ENCODE data around the gene APOA4. TPM values are rescaled to one million over a fixed set of nuclear protein-coding genes. Genes with fewer than 3 reads are reported as not detected.
"Not testable (repeated sequence)": the region's sequence is repeated elsewhere in the genome, so short reads cannot be mapped to it uniquely, and the experiment has no call there.

Gene APOA4
- total RNA-seq, 1 donor from 2014 or later, result not detected

- intact Hi-C loops (cut with micrococcal nuclease), result no loop called here
- Mint-ChIP-seq H3K4me1 (ENCODE audit: low read depth) (peaks cover 5% of the 10 kb centered on the region), H3K9me3 (no peaks in the 10 kb centered on the region), H3K27ac (no peak overlapping the region), H3K27me3 (ENCODE audit: insufficient read depth) (no peaks in the 10 kb centered on the region), H3K36me3 (ENCODE audit: low read depth) (peaks cover 35% of the 10 kb centered on the region), H3K4me3 (no peak overlapping the region)
- no peak for DNase-seq (ENCODE audit: low spot score)
Measured at GRCh38 chr11:116842909-116843308, 19.8 kb upstream of the APOA4 start.

DNA sequence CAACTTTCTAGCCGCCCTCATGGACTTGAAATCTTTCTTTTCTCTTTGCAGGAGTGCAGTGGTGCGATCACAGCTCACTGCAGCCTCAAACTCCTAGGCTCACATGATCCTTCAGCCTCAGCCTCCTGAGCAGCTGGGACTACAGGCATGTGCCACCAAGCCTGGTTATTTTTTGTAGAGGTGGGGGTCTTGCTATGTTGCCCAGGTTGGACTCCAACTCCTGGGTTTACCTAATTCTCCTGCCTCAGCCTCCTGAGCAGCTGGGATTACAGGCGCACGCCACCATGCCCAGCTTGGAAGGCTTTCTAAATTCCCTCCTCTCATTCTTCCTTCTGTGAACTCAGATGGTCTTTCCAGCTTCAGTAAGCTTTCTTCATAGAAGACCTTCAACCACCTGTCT lies 19.0 kb upstream of the APOA4 start:
- H3K27ac Mint-ChIP-seq, result no peak overlapping the region
- H3K4me1 Mint-ChIP-seq (ENCODE audit: low read depth), result peaks cover 5% of the 10 kb centered on the region
- no peak overlapping the region for H3K4me3 Mint-ChIP-seq

DNA sequence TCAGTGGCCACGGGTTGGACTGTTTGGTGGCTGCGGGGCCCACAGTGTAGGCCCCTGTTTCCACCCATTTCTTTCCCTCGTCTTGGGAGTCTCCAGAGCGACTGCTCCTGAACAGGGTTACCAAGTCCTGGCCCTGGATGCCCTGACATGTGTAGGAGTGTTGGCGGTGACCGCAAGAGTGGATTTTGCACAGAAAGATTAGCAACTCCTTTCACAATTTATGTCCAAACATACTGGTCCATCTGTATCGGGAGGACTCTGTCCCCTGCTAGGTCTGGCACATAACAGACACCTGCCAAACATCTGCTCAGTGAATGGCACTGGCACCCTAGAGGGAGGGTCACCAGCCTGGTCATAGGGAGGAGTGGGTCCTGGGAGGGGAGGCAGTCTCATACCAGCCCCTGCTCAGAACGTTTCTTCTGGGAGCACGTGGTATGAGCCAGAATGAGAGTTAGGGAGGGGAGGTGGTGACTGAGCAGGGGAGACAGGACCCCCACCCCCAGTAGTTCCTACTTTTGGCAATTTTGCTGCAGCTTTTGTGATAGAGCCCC lies 17.7 kb upstream of the APOA4 start:
- H3K27ac Mint-ChIP-seq, result no peak overlapping the region
- peaks cover 5% of the 10 kb centered on the region for H3K4me1 Mint-ChIP-seq (ENCODE audit: low read depth)
- peaks cover 23% of the 10 kb centered on the region for H3K36me3 Mint-ChIP-seq (ENCODE audit: low read depth)
- H3K9me3 Mint-ChIP-seq, result no peaks in the 10 kb centered on the region
- DNase-seq (ENCODE audit: low spot score), result no peak
- intact Hi-C loops (cut with micrococcal nuclease), result no loop called here
- no peaks in the 10 kb centered on the region for H3K27me3 Mint-ChIP-seq (ENCODE audit: insufficient read depth)
- no peak overlapping the region for H3K4me3 Mint-ChIP-seq

More for the DNA sequence above, 19.0 kb upstream of the APOA4 start:
- no peak for DNase-seq (ENCODE audit: low spot score)
- intact Hi-C loops (cut with micrococcal nuclease), result no loop called here
- Mint-ChIP-seq H3K36me3 (ENCODE audit: low read depth) (peaks cover 32% of the 10 kb centered on the region), H3K9me3 (no peaks in the 10 kb centered on the region), H3K27me3 (ENCODE audit: insufficient read depth) (no peaks in the 10 kb centered on the region)

DNA sequence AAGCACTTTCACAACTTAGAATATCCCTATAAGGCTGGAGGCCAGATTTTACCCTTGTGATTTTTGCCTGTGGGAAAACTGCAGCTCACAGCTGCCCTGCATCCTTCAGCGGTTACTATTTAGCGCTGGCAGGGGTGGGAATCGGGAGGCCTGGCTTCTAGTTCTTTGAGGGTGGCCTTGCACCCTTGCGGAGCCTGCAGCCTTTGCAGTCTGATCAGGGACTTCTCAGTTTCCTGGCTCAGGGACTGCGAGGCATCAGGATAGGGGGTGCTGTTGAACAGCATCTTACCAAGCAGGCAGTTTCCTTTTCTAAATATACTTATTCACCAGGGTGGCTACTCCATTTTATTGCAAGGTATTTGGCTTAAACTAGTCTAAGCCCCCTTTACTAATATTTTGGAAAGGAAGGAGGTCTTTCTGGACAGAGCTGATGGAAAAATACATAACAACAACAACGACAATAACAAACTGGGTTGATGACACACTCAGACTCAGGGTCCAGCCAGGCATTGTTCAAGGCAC lies 17.2 kb upstream of the APOA4 start:
- Mint-ChIP-seq H3K36me3 (ENCODE audit: low read depth) (peaks cover 18% of the 10 kb centered on the region), H3K4me3 (no peak overlapping the region), H3K4me1 (ENCODE audit: low read depth) (peaks cover 3% of the 10 kb centered on the region), H3K27me3 (ENCODE audit: insufficient read depth) (no peaks in the 10 kb centered on the region), H3K27ac (no peak overlapping the region), H3K9me3 (no peaks in the 10 kb centered on the region)
- no peak for DNase-seq (ENCODE audit: low spot score)
- intact Hi-C loops (cut with micrococcal nuclease), result no loop called here

- no peak overlapping the region for H3K4me3 Mint-ChIP-seq
- no peak overlapping the region for H3K27ac Mint-ChIP-seq
- DNase-seq (ENCODE audit: low spot score), result no peak
- peaks cover 5% of the 10 kb centered on the region for H3K36me3 Mint-ChIP-seq (ENCODE audit: low read depth)
- no peaks in the 10 kb centered on the region for H3K27me3 Mint-ChIP-seq (ENCODE audit: insufficient read depth)
- intact Hi-C loops (cut with micrococcal nuclease), result no loop called here
- H3K4me1 Mint-ChIP-seq (ENCODE audit: low read depth), result peaks cover 5% of the 10 kb centered on the region
- H3K9me3 Mint-ChIP-seq, result no peaks in the 10 kb centered on the region
Measured at GRCh38 chr11:116838321-116839084, 15.4 kb upstream of the APOA4 start.

DNA sequence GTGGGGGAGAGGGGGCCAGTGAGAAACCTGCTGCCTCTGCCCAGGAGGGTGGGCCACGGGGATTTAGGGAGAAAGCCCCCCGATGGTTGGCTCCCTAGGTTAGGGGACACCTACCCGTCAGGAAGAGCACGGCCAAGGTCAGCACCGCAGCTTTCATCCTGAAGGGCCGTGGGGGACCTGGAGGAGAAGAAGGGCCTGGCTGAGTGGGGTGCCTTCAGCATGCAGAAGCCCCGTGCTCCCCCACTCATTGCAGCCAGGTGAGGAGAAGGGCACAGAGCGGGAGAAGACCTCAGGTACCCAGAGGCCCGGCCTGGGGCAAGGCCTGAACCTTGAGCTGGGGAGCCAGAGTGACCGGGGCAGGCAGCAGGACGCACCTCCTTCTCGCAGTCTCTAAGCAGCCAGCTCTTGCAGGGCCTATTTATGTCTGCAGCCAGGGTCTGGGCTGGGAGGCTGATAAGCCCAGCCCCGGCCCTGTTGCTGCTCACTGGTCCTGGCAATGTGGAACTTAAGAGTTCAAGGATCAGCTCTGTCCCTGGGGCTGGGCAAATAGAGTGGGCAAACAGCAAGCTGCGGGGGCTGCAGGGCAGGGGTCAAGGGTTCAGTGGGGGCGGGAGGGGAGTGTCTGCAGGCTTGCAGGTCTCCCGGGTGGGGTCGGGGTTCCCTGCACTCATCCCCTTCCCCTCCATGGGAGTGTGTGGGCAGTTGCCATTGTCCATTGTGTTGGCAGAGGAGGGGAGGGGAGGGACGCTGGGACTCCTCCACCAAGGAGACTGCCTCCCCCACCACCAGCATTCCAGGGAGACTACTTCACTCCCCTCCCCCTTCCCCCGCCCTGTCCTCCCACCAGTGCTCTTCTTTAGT lies 14.4 kb upstream of the APOA4 start, which contains the start of gene APOA1:
APOA1 (minus strand) TSS at position 392 of the 861 bp plus-strand sequence; CDS start at position 157, 235 bp downstream.
- Mint-ChIP-seq H3K27ac (no peak within 1 kb of the TSS), H3K4me1 (ENCODE audit: low read depth) (peaks cover 5% of the 10 kb centered on the region), H3K36me3 (ENCODE audit: low read depth) (no peaks in the 10 kb centered on the region), H3K27me3 (ENCODE audit: insufficient read depth) (no peaks in the 10 kb centered on the region), H3K4me3 (no peak within 1 kb of the TSS), H3K9me3 (no peaks in the 10 kb centered on the region)
- no peak for DNase-seq (ENCODE audit: low spot score)
- intact Hi-C loops (cut with micrococcal nuclease), result no loop called here

DNA sequence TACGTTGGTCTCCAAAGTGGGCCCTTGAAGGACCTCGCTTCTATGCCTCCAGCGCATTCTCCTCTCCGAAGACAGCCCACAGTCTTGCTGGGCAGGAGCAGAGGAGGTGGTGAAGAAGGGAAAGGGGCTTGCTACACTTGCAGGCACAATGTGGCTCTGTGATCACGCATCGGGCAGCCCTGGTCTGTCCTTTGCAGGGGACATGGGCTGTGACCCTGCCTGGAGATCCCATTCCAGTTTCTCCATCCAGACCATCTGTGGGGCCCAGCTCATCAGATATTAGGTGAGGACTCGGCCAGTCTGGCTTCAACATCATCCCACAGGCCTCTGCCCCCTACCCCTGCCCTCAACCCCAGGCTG lies 13.5 kb upstream of the APOA4 start:
- no peak overlapping the region for H3K27ac Mint-ChIP-seq
- DNase-seq (ENCODE audit: low spot score), result no peak
- peaks cover 5% of the 10 kb centered on the region for H3K4me1 Mint-ChIP-seq (ENCODE audit: low read depth)
- intact Hi-C loops (cut with micrococcal nuclease), result loop anchor here (1.0 kb wide), 4 partner anchors 17 to 270 kb away; partner anchors contain the start of gene APOA5
- no peaks in the 10 kb centered on the region for H3K9me3 Mint-ChIP-seq
- H3K36me3 Mint-ChIP-seq (ENCODE audit: low read depth), result no peaks in the 10 kb centered on the region
- H3K27me3 Mint-ChIP-seq (ENCODE audit: insufficient read depth), result peaks cover 4% of the 10 kb centered on the region
- no peak overlapping the region for H3K4me3 Mint-ChIP-seq

DNA sequence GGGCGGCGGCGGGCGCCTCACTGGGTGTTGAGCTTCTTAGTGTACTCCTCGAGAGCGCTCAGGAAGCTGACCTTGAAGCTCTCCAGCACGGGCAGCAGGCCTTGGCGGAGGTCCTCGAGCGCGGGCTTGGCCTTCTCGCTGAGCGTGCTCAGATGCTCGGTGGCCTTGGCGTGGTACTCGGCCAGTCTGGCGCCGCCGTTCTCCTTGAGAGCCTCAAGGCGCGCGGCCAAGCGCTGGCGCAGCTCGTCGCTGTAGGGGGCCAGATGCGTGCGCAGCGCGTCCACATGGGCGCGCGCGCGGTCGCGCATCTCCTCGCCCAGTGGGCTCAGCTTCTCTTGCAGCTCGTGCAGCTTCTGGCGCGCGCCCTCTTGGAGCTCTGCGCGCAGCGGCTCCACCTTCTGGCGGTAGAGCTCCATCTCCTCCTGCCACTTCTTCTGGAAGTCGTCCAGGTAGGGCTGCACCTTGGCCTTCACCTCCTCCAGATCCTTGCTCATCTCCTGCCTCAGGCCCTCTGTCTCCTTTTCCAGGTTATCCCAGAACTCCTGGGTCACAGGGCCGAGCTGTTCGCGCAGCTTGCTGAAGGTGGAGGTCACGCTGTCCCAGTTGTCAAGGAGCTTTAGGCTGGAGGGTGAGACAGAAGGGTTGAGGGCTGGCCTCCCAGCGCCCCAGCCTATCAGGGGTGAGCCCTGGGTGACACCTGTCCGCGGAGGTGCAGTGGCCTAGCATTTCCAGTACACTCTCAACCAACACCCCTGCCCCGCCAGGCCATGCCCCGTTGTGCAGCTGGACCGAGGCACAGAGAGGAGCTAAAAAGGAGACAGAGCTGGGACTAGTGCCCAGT lies 12.9 kb upstream of the APOA4 start:
- peak; percentile 73 for DNase-seq (ENCODE audit: low spot score)
- Mint-ChIP-seq H3K4me3 (peak overlapping the region; percentile 54), H3K27me3 (ENCODE audit: insufficient read depth) (peaks cover 4% of the 10 kb centered on the region), H3K36me3 (ENCODE audit: low read depth) (no peaks in the 10 kb centered on the region), H3K9me3 (no peaks in the 10 kb centered on the region), H3K4me1 (ENCODE audit: low read depth) (peaks cover 5% of the 10 kb centered on the region), H3K27ac (no peak overlapping the region)
- intact Hi-C loops (cut with micrococcal nuclease), result loop anchor here (1.0 kb wide), 4 partner anchors 17 to 270 kb away; partner anchors contain the start of gene APOA5

DNA sequence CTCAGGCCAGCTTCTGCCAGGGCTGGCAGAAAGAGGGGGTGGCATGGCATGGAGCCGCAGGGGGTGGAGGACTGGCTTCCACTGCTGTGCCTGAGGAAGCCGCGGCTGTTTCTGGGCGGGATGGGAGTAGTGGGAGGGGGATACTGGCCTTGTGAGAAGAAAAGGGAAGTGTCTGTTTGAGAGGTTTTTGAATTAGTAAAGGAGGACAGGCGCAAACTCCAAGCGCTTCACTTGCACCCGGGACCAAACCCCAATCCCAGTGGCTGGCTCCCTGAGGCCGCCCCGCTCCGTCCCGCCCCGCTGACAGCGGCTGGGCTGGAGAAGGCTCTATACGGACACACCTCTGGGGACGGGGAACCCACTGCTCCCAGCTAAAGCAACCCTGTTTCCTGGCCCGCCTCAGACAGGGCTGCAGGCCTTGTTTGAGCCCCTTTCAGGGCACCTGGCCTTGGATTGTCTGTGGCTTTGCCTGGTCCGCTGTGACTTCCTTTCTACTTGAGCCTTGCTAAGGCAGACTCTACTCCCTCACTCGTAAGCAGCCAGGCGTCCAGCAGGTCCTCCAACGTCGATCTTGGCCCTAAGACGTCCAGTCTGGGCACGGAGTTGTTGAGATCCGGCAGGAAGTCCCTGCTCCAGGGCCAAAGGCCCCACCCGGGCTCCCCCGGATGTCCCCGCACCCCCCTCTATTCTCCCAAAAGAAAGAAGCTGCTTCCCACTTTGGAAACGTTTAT lies 12.1 kb upstream of the APOA4 start:
- Mint-ChIP-seq H3K36me3 (ENCODE audit: low read depth) (no peaks in the 10 kb centered on the region), H3K27ac (no peak overlapping the region)

DNA sequence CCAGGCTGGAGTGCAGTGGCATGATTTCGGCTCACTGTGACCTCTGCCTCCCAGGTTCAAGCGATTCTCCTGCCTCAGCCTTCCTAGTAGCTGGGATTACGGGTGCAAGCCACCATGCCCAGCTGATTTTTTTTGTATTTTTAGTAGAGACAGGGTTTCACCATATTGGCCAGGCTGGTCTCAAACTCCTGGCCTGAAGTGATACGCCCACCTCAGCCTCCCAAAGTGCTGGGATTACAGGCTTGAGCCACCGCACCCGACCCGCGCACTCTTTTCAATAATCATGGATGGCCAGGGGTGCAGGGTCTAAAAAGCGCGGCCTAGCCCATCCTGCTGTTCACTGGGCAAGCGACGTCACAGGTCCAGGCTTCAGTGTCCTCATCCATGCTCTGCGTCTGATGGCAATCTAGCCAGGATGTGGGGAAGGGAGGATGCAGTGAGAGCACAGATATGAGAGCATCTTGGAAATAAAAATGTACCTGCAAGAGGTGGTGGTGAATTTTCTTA lies 11.5 kb upstream of the APOA4 start:
- H3K27me3 Mint-ChIP-seq (ENCODE audit: insufficient read depth); H3K4me1 Mint-ChIP-seq (ENCODE audit: low read depth); H3K9me3 Mint-ChIP-seq; intact Hi-C loops (cut with micrococcal nuclease); DNase-seq (ENCODE audit: low spot score); H3K36me3 Mint-ChIP-seq (ENCODE audit: low read depth); H3K27ac Mint-ChIP-seq: not testable (repeated sequence)
- peak overlapping the region; percentile 41 for H3K4me3 Mint-ChIP-seq

More for the DNA sequence above, 12.1 kb upstream of the APOA4 start:
- Mint-ChIP-seq H3K4me3 (peak overlapping the region; percentile 41), H3K9me3 (no peaks in the 10 kb centered on the region), H3K4me1 (ENCODE audit: low read depth) (peaks cover 5% of the 10 kb centered on the region), H3K27me3 (ENCODE audit: insufficient read depth) (peaks cover 4% of the 10 kb centered on the region)
- DNase-seq (ENCODE audit: low spot score), result no peak
- intact Hi-C loops (cut with micrococcal nuclease), result no loop called here

DNA sequence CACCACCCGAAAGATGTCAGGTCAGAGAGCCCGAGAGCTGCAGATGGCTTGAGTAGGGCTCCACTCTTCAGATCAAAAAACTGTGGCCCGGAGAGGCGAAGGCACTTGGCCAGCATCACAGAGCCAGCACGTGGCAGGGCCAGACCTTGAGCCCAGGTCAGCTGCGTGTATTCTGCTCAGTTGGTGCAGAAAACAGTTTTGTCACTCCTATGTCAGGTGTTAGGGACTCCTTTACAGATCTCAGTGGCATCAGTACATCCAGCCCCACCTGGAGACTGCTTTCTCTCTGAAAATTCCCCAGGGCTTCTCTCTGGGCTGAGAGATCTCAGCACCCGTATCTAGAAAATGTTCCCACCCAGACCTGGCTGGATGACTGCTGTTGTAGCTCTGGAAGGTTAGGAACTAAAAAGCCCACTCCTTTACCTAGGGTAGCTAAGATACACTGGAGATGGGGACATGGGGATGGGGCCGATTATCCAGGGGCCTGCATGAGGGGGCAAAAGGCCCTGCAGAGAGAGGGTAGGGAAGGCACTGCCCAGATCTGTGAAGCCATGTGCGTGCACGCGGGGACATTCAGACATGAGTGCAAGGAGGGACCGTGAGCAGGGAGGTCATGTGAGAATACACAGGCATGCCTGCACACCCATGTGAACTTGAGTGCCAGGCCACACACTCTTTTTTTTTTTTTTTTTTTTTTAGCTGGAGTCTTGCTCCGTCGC lies 10.9 kb upstream of the APOA4 start:
- intact Hi-C loops (cut with micrococcal nuclease), result no loop called here
- H3K27ac Mint-ChIP-seq, result no peak overlapping the region
- H3K9me3 Mint-ChIP-seq, result no peaks in the 10 kb centered on the region
- no peak for DNase-seq (ENCODE audit: low spot score)
- peak overlapping the region; percentile 19 for H3K4me3 Mint-ChIP-seq
- peaks cover 7% of the 10 kb centered on the region for H3K27me3 Mint-ChIP-seq (ENCODE audit: insufficient read depth)
- peaks cover 5% of the 10 kb centered on the region for H3K4me1 Mint-ChIP-seq (ENCODE audit: low read depth)
- no peaks in the 10 kb centered on the region for H3K36me3 Mint-ChIP-seq (ENCODE audit: low read depth)

Measured in activated T-helper 1 cell treated with anti-CD3 and anti-CD28 coated beads, Interleukin-12 subunit alpha, Interleukin-12 subunit beta, Interleukin-2, Interleukin-4 antibody, amounts not matched to agents 30 ng/mL and 10 ng/mL and 1 ng/mL, durations not matched to agents 14 hours and 24 hours and 36 hours (primary cell).